Stimulated activated CD8-positive, alpha-beta memory T cell treated with anti-CD3 and anti-CD28 coated beads, Interleukin-7, amount 100 ng/mL, for 48 hours (primary cell): ENCODE results near the gene DYNLT3.
A peak's percentile ranks its signal among the peaks of the same experiment; 100 is the strongest.

ENCODE experiments used
- DNase-seq, 2 donors: peaks; one replicate each; pipeline ENCODE4 v3.0.0-alpha.2; 2020; ENCODE audit warnings: low read depth in 1 of 2; ENCODE audit errors: extremely low read depth in 1 of 2

The DYNLT3 gene

GRCh38 chrX:37846934-37847732 lies at the start of gene DYNLT3:
Gene DYNLT3, minus strand, starts transcription at chrX:37847571. Its CDS starts 61 bp downstream, at chrX:37847510.
- peak; percentile 47 to 71 for DNase-seq

GRCh38 chrX:37896511-37896890 lies 49.1 kb upstream of the DYNLT3 start:
- DNase-seq: no peak

GRCh38 chrX:37895795-37896510 lies 48.6 kb upstream of the DYNLT3 start:
- no peak for DNase-seq

- DNase-seq: no peak
Measured at GRCh38 chrX:37894725-37895124, 47.4 kb upstream of the DYNLT3 start.

GRCh38 chrX:37888010-37888409 lies 40.6 kb upstream of the DYNLT3 start:
- DNase-seq: no peak

- DNase-seq: no peak
Measured at GRCh38 chrX:37887347-37887746, 40.0 kb upstream of the DYNLT3 start.

- DNase-seq: no peak
Measured at GRCh38 chrX:37883196-37883595, 35.8 kb upstream of the DYNLT3 start.

GRCh38 chrX:37879692-37880091 lies 32.3 kb upstream of the DYNLT3 start:
- no peak for DNase-seq

GRCh38 chrX:37876716-37877115 lies 29.3 kb upstream of the DYNLT3 start:
- no peak for DNase-seq

GRCh38 chrX:37875675-37876074 lies 28.3 kb upstream of the DYNLT3 start:
- DNase-seq: no peak

- DNase-seq: no peak
Measured at GRCh38 chrX:37873220-37873619, 25.8 kb upstream of the DYNLT3 start.

- DNase-seq: no peak
Measured at GRCh38 chrX:37872303-37872655, 24.9 kb upstream of the DYNLT3 start.

GRCh38 chrX:37871626-37872302 lies 24.4 kb upstream of the DYNLT3 start:
- DNase-seq: no peak

- no peak for DNase-seq
Measured at GRCh38 chrX:37867536-37868153, 20.3 kb upstream of the DYNLT3 start.

- no peak for DNase-seq
Measured at GRCh38 chrX:37863728-37864127, 16.4 kb upstream of the DYNLT3 start.

GRCh38 chrX:37862851-37863250 lies 15.5 kb upstream of the DYNLT3 start:
- DNase-seq: no peak

GRCh38 chrX:37860721-37861120 lies 13.3 kb upstream of the DYNLT3 start:
- no peak for DNase-seq

GRCh38 chrX:37854748-37855147 lies 7.4 kb upstream of the DYNLT3 start:
- no peak for DNase-seq

- DNase-seq: no peak
Measured at GRCh38 chrX:37854148-37854547, 6.8 kb upstream of the DYNLT3 start.

- no peak for DNase-seq
Measured at GRCh38 chrX:37847733-37848197, 394 bp upstream of the DYNLT3 start.

- DNase-seq: no peak
Measured at GRCh38 chrX:37846558-37846933, 825 bp downstream of the DYNLT3 start.
